Mucosa of descending colon (tissue), 3 donors: ENCODE results near the gene BCL2. TPM values are rescaled to one million over a fixed set of nuclear protein-coding genes. Genes with fewer than 3 reads are reported as not detected.
A peak's percentile ranks its signal among the peaks of the same experiment; 100 is the strongest.

Source experiments
- ATAC-seq: fragments of 200-7000 bp; cut with Tn5 transposase; one replicate; pipeline ENCODE4 v1.9.1; 2020; ENCODE audit warnings: mild to moderate bottlenecking, moderate library complexity
- DNase-seq, 3 donors: peaks; one replicate each; pipeline ENCODE4 v3.0.0-alpha.2; 2020
- H3K36me3 ChIP-seq: fragments of 200-600 bp; one replicate; pipeline ENCODE4 v1.8.0; 2021; ENCODE audit warnings: low read depth, mild to moderate bottlenecking
- H3K4me1 ChIP-seq: fragments of 200-600 bp; one replicate; pipeline ENCODE4 v1.8.0; 2021; ENCODE audit warnings: low read depth, mild to moderate bottlenecking
- H3K4me3 ChIP-seq: fragments of 200-600 bp; one replicate; pipeline ENCODE4 v1.8.0; 2021; ENCODE audit warnings: mild to moderate bottlenecking
- H3K9me3 ChIP-seq: fragments of 200-600 bp; one replicate; pipeline ENCODE4 v1.8.0; 2021; ENCODE audit warnings: mild to moderate bottlenecking
- CTCF ChIP-seq: fragments of 200-600 bp; IDR thresholded peaks from one replicate; pipeline ENCODE4 v1.8.0; 2022; ENCODE audit warnings: antibody characterized with exemption, mild to moderate bottlenecking
- intact Hi-C, 2 donors: fragments of 100-400 bp; cut with DNase I in 1 of 2; cut with micrococcal nuclease in 1 of 2; formaldehyde crosslinking; loops; one replicate each; pipeline versions ENCODE4 v1.11.0 to v1.11.1; 2022; cut with DNase I, micrococcal nuclease
- total RNA-seq, 3 donors: library from RNA; stranded (reverse); fragmentation: NEBNext Ultra II Directional in 2 of 3; extraction: Animal tissue kit (Norgen Biotek cat#: 25700) in 2 of 3; gene quantifications; one replicate each; pipeline versions ENCODE4 v1.2.1 to v1.2.4, GENCODE V29; 2021 to 2023
- donor health status: DM: no; HTN: no; CAD: no; lungs with moderate emphysema.
- donor health status: DM: no; HTN: no; CAD: no.
- donor health status: DM: no; HTN: yes; CAD: no.

The BCL2 gene
- total RNA-seq, 3 donors from 2014 or later: 17.7 to 25.7 (median 20.5) TPM

- DNase-seq (no peak), ATAC-seq (no peak)
- no peak overlapping the region for H3K4me3 ChIP-seq
- TF ChIP-seq CTCF: no peak
- H3K9me3 ChIP-seq: no peaks in the 10 kb centered on the region
- H3K36me3 ChIP-seq: no peaks in the 10 kb centered on the region
- intact Hi-C loops: no loop called here
- H3K4me1 ChIP-seq: peaks cover 67% of the 10 kb centered on the region
These were observed 136.2 kb downstream of the BCL2 start for GRCh38 chr18:63183378-63183777.

DNA sequence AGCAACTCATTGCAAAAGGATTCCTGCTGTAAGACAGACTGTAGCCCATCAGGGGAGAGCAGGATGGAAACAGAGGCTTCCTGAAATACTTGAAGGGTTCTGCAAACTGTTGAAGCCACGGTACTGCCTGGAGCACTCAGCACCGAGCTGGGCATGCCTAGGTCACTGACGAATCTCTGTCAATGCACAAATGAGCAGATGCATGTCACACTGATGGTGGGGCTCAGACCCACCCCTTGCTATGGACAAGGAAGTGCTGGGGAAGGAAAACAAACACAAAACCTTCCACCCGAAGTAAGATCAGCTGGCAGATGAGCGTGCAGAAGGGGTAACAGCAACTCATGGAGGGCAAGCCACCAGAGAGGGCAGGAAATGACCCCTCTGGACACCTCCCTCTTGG, 136.7 kb downstream of the BCL2 start:
- Histone ChIP-seq H3K36me3 (no peaks in the 10 kb centered on the region), H3K9me3 (no peaks in the 10 kb centered on the region), H3K4me1 (peaks cover 68% of the 10 kb centered on the region), H3K4me3 (no peak overlapping the region)
- no peak for TF ChIP-seq CTCF
- intact Hi-C loops: no loop called here
- ATAC-seq: peak; percentile 39
- peak in 2 of 3 donors; percentile 43 to 51 for DNase-seq

- no peak overlapping the region for H3K4me3 ChIP-seq
- no peak for TF ChIP-seq CTCF
- intact Hi-C loops: no loop called here
- DNase-seq (peak; percentile 51 to 53 (median 51)), ATAC-seq (peak; percentile 69)
- peaks cover 73% of the 10 kb centered on the region for H3K4me1 ChIP-seq
- no peaks in the 10 kb centered on the region for H3K9me3 ChIP-seq
- no peaks in the 10 kb centered on the region for H3K36me3 ChIP-seq
These were observed 137.2 kb downstream of the BCL2 start for GRCh38 chr18:63182310-63182772.

- H3K36me3 ChIP-seq: no peaks in the 10 kb centered on the region
- no peaks in the 10 kb centered on the region for H3K9me3 ChIP-seq
- H3K4me1 ChIP-seq: peaks cover 72% of the 10 kb centered on the region
- H3K4me3 ChIP-seq: no peak overlapping the region
- TF ChIP-seq CTCF: no peak
- ATAC-seq (peak; percentile 30), DNase-seq (no peak)
- intact Hi-C loops: no loop called here
These were observed 137.8 kb downstream of the BCL2 start for GRCh38 chr18:63181706-63182309.

- Histone ChIP-seq H3K9me3 (no peaks in the 10 kb centered on the region), H3K4me1 (peaks cover 68% of the 10 kb centered on the region), H3K4me3 (no peak overlapping the region), H3K36me3 (no peaks in the 10 kb centered on the region)
- no peak for ATAC-seq
- DNase-seq: no peak
- no peak for TF ChIP-seq CTCF
- intact Hi-C loops: no loop called here
These were observed 138.6 kb downstream of the BCL2 start for GRCh38 chr18:63180971-63181376.

GRCh38 chr18:63180321-63180720, 139.2 kb downstream of the BCL2 start:
- ATAC-seq: no peak
- peaks cover 62% of the 10 kb centered on the region for H3K4me1 ChIP-seq
- intact Hi-C loops: no loop called here

More at GRCh38 chr18:63180321-63180720, 139.2 kb downstream of the BCL2 start:
- no peaks in the 10 kb centered on the region for H3K36me3 ChIP-seq
- no peak overlapping the region for H3K4me3 ChIP-seq
- DNase-seq: no peak
- no peaks in the 10 kb centered on the region for H3K9me3 ChIP-seq
- TF ChIP-seq CTCF: no peak
